Measurements from ENCODE around the gene AMZ1.

AMZ1 gene

GRCh38 chr7:2651847-2652735 is 35.9 kb upstream of the AMZ1 start:
- DNase-seq = no peak

- no peak for DNase-seq
These were observed 35.3 kb upstream of the AMZ1 start for GRCh38 chr7:2652736-2653060.

GRCh38 chr7:2654059-2654458 is 33.9 kb upstream of the AMZ1 start:
- DNase-seq = no peak

- DNase-seq = no peak
These were observed 32.0 kb upstream of the AMZ1 start for GRCh38 chr7:2655870-2656614.

- DNase-seq = no peak
These were observed 30.8 kb upstream of the AMZ1 start for GRCh38 chr7:2657208-2657607.

- DNase-seq = no peak
These were observed 29.9 kb upstream of the AMZ1 start for GRCh38 chr7:2657920-2658671.

GRCh38 chr7:2658941-2659340 is 29.1 kb upstream of the AMZ1 start:
- DNase-seq = no peak

- no peak for DNase-seq
These were observed 28.2 kb upstream of the AMZ1 start for GRCh38 chr7:2659556-2660358.

- no peak for DNase-seq
These were observed 27.5 kb upstream of the AMZ1 start for GRCh38 chr7:2660359-2661095.

GRCh38 chr7:2661096-2661449 is 26.9 kb upstream of the AMZ1 start:
- no peak for DNase-seq

GRCh38 chr7:2661602-2662272 is 26.3 kb upstream of the AMZ1 start:
- no peak for DNase-seq

- DNase-seq = no peak
These were observed 25.5 kb upstream of the AMZ1 start for GRCh38 chr7:2662273-2663120.

GRCh38 chr7:2663121-2663886 is 24.7 kb upstream of the AMZ1 start:
- DNase-seq = no peak

- no peak for DNase-seq
These were observed 24.0 kb upstream of the AMZ1 start for GRCh38 chr7:2663960-2664359.

- DNase-seq = no peak
These were observed 22.6 kb upstream of the AMZ1 start for GRCh38 chr7:2665359-2665791.

GRCh38 chr7:2666155-2666554 is 21.8 kb upstream of the AMZ1 start:
- no peak for DNase-seq

GRCh38 chr7:2666588-2667250 is 21.3 kb upstream of the AMZ1 start:
- DNase-seq = no peak

- no peak for DNase-seq
These were observed 20.2 kb upstream of the AMZ1 start for GRCh38 chr7:2667843-2668242.

- DNase-seq = no peak
These were observed 19.6 kb upstream of the AMZ1 start for GRCh38 chr7:2668401-2668800.
